ENCODE data around the gene ATAD2B. TPM values are rescaled to one million over a fixed set of nuclear protein-coding genes. Genes with fewer than 3 reads are reported as not detected.

ATAD2B gene
- total and polyA plus RNA-seq, 2 of the 4 experiments (the other 2 are of a cell fraction): 1.5 to 5.0 TPM

GRCh38 chr2:23824777-23825212 lies 102.1 kb downstream of the ATAD2B start:
- H3K4me2 ChIP-seq (ENCODE audit: low read depth, low read length): no peak overlapping the region
- no peak overlapping the region for H2AFZ ChIP-seq (replicated peaks; ENCODE audit: low read length, poor library complexity)
- peaks cover 3% of the 10 kb centered on the region; the same call in 1 of the 2 replicates for H3K9me1 ChIP-seq (ENCODE audit: insufficient read depth, low read length)
- H3K23ac ChIP-seq (ENCODE audit: low read depth, low read length): no peak overlapping the region
- H2BK15ac ChIP-seq (ENCODE audit: low read depth, low read length): no peak overlapping the region
- no peak overlapping the region for H4K5ac ChIP-seq (ENCODE audit: low read depth, low read length)
- no peak overlapping the region for H3K4me3 ChIP-seq (ENCODE audit: insufficient read depth, low read depth, low read length)
- H2AK5ac ChIP-seq (ENCODE audit: low read depth, low read length): no peak overlapping the region
- no peak overlapping the region for H3K4ac ChIP-seq (ENCODE audit: low read depth, low read length)
- in situ Hi-C loops (cut with MboI; ENCODE audit: low sequenced_read_pairs) (loop anchor here (10.0 kb wide), 1 partner anchor 250 kb away; the partner anchor contains the start of gene SF3B6), intact Hi-C loops (cut with micrococcal nuclease) (loop anchor here (1.0 to 5.0 kb wide), 4 partner anchors 102 to 558 kb away; partner anchors contain the start of genes ATAD2B and TP53I3), dilution Hi-C loops (cut with HindIII; ENCODE audit: low sequenced_read_pairs, unreplicated experiment) (no loop called here)
- CTCF ChIA-PET: interaction anchor here (0.7 to 1.8 kb wide), 10 partner anchors 11 to 259 kb away, joined by 3 to 10 read pairs (median 4); partner anchors contain the start of genes ATAD2B and TP53I3
- TF ChIP-seq RAD21 (IDR thresholded peaks at IDR 0.05; ENCODE audit: low read length) (peak; percentile 69), MXI1 (IDR thresholded peaks at IDR 0.05; ENCODE audit: borderline replicate concordance, low read depth, low read length) (no peak), RFX5 (IDR thresholded peaks at IDR 0.05; ENCODE audit: low read depth, low read length) (no peak), MAZ (IDR thresholded peaks at IDR 0.05; ENCODE audit: borderline replicate concordance, low read depth, low read length) (no peak), BHLHE40 (IDR thresholded peaks at IDR 0.05; ENCODE audit: low read depth, low read length) (no peak), FOS (IDR thresholded peaks at IDR 0.05; ENCODE audit: low read depth, low read length) (no peak), USF2 (IDR thresholded peaks at IDR 0.05; ENCODE audit: low read depth, low read length) (no peak), RCOR1 (IDR thresholded peaks at IDR 0.05; ENCODE audit: insufficient replicate concordance, low read length) (no peak), MAFK (IDR thresholded peaks at IDR 0.05; ENCODE audit: low read depth, low read length) (no peak), NFE2L2 (IDR thresholded peaks at IDR 0.05; ENCODE audit: low read depth, low read length) (no peak), CEBPB (IDR thresholded peaks at IDR 0.05; ENCODE audit: low read depth, low read length) (no peak), CTCF (conservative IDR thresholded peaks at IDR 0.05; ENCODE audit: low read depth, low read length) (peak; percentile 72), POLR2A (IDR thresholded peaks at IDR 0.05; ENCODE audit: low read depth, low read length) (no peak), ELK1 (IDR thresholded peaks at IDR 0.05; ENCODE audit: borderline replicate concordance, low read depth, low read length) (no peak), CHD1 (IDR thresholded peaks at IDR 0.05; ENCODE audit: low read depth, low read length) (no peak), SMC3 (IDR thresholded peaks at IDR 0.05; ENCODE audit: low read depth, low read length) (peak; percentile 53)
- no peak overlapping the region for H4K91ac ChIP-seq (ENCODE audit: insufficient read depth, low read depth, low read length)
- H3K27ac ChIP-seq (ENCODE audit: insufficient read depth, low read length): no peak overlapping the region
- no peak overlapping the region for H4K8ac ChIP-seq (ENCODE audit: low read depth in 2 of 2, low read length in 2 of 2)
- ATAC-seq (ENCODE audit: low read depth): peak; percentile 76
- H3K79me1 ChIP-seq (ENCODE audit: low read depth in 1 of 2, low read length in 2 of 2): peaks cover 3 to 4% of the 10 kb centered on the region in 2 experiments; a peak in 3 of 4 replicates
- H3K27me3 ChIP-seq (ENCODE audit: control insufficient read depth, insufficient read depth, low read length): no peaks in the 10 kb centered on the region
- no peak overlapping the region; the same call in 1 of the 2 replicates for H3K9ac ChIP-seq (ENCODE audit: low read depth, low read length)
- no peak overlapping the region for H3K56ac ChIP-seq (ENCODE audit: extremely low read depth, insufficient read depth, low read length)
- no peak overlapping the region for H2BK20ac ChIP-seq (ENCODE audit: low read depth, low read length)
- WGBS, 2 experiments (ENCODE audit: extremely low coverage in 2 of 2, insufficient read length in 1 of 2): 71% methylated on average over 1 of the region's 2 CpGs; no CpG with 5 or more reads in 1 of the 2 experiments
- no TSS peak for BruUV-seq (replicated peaks)
- H2AK9ac ChIP-seq (replicated peaks; ENCODE audit: low read depth, low read length, poor library complexity): no peak overlapping the region
- no peaks in the 10 kb centered on the region for H3K9me3 ChIP-seq (ENCODE audit: control insufficient read depth, insufficient read depth, low read length)
- no peak overlapping the region for H3K18ac ChIP-seq (ENCODE audit: low read depth, low read length)
- H3K36me3 ChIP-seq (ENCODE audit: control insufficient read depth, insufficient read depth, low read length): peaks cover 3% of the 10 kb centered on the region; the same call in 1 of the 2 replicates
- no peak overlapping the region for H2BK5ac ChIP-seq (ENCODE audit: low read depth, low read length, poor library complexity, severe bottlenecking)
- POLR2A ChIA-PET (ENCODE audit: unreplicated experiment): no interaction called here
- peak; percentile 62 for DNase-seq
- H4K20me1 ChIP-seq (ENCODE audit: insufficient read depth, low read length): no peaks in the 10 kb centered on the region
- no peaks in the 10 kb centered on the region for H3K4me1 ChIP-seq (ENCODE audit: control insufficient read depth, insufficient read depth, low read length)
- H2BK120ac ChIP-seq (ENCODE audit: low read depth, low read length): no peak overlapping the region
- H3K14ac ChIP-seq (replicated peaks; ENCODE audit: low read depth, low read length): no peak overlapping the region
